HCT116 (cell line): ENCODE results near the gene CDX1. TPM values are rescaled to one million over a fixed set of nuclear protein-coding genes. Genes with fewer than 3 reads are reported as not detected.

Experiments
- ATAC-seq: fragments of 200-7000 bp; cut with Tn5 transposase; 2 replicates; pipeline ENCODE4 v1.9.1; 2020; ENCODE audit warnings: mild to moderate bottlenecking, moderate library complexity
- BruUV-seq: library from RNA; stranded (reverse); fragments of 400-500 nt; replicated peaks from 2 replicates; lab custom pipeline; 2021; lab: Mats Ljungman, UMichigan
- CTCF ChIA-PET: fragments of 300-600 bp; sonication (Branson Sonifier 250); formaldehyde crosslinking; loops from one replicate; lab custom pipeline; 2021; ENCODE audit warnings: antibody characterized with exemption; lab: Charles Lee
- POLR2A ChIA-PET: fragments of 300-600, 350-600 bp; sonication (Branson Sonifier 250); formaldehyde crosslinking; loops from one replicate; lab custom pipeline; 2021; ENCODE audit warnings: antibody characterized with exemption; lab: Charles Lee
- RAD21 ChIA-PET, 2 experiments: fragments of 300-600 bp; sonication (Branson Sonifier 250); formaldehyde crosslinking; loops; one replicate each; lab custom pipeline; 2023; ENCODE audit warnings: low total read pairs in 2 of 2; ENCODE audit not compliant: uncharacterized antibody in 2 of 2, unreplicated experiment in 2 of 2, low non-redundant PET in 1 of 2; lab: Charles Lee
- DNase-seq: peaks from one replicate; pipeline ENCODE4 v3.0.0-alpha.2; 2010; ENCODE audit warnings: low read depth, low spot score
- H2AFZ ChIP-seq: fragments of 200-600 bp; shearing (Covaris generic), sonication (generic); 2 replicates; pipeline ENCODE4 v1.6.1; 2017; ENCODE audit warnings: low read depth, mixed run types, mixed read lengths, antibody characterized with exemption, low read length; ENCODE audit not compliant: poor library complexity, severe bottlenecking
- H3K27ac ChIP-seq: 2 replicates; pipeline ENCODE4 v1.5.1; 2012; ENCODE audit warnings: low read depth, low read length
- H3K27me3 ChIP-seq: fragments of 200-600 bp; sonication (generic); 2 replicates; pipeline ENCODE4 v1.6.1; 2016; ENCODE audit warnings: mixed run types, low read length, mixed read lengths; ENCODE audit not compliant: insufficient read depth
- H3K36me3 ChIP-seq, 2 experiments: fragments of 200-500 bp in 1 of 2; fragments of 200-600 bp in 1 of 2; sonication (Bioruptor generic) in 1 of 2; sonication (generic) in 1 of 2; 2 replicates each; pipeline versions ENCODE4 v1.5.1 to v1.6.1; 2014 to 2016; ENCODE audit warnings: low read length in 2 of 2, inconsistent platforms in 1 of 2, mixed read lengths in 1 of 2, mixed run types in 1 of 2; ENCODE audit not compliant: insufficient read depth in 2 of 2, control insufficient read depth in 1 of 2
- H3K4me1 ChIP-seq, 2 experiments: fragments of 200-600 bp in 1 of 2; sonication (generic) in 1 of 2; 2 replicates each; pipeline versions ENCODE4 v1.5.1 to v1.6.1; 2012 to 2017; ENCODE audit warnings: low read length in 2 of 2, inconsistent platforms in 1 of 2, mild to moderate bottlenecking in 1 of 2, mixed read lengths in 1 of 2, mixed run types in 1 of 2, moderate library complexity in 1 of 2; ENCODE audit not compliant: insufficient read depth in 2 of 2, control insufficient read depth in 1 of 2
- H3K4me2 ChIP-seq: fragments of 200-600 bp; sonication (generic); 2 replicates; pipeline ENCODE4 v1.6.1; 2017; ENCODE audit warnings: mixed run types, low read length, mixed read lengths
- H3K4me3 ChIP-seq, 2 experiments: fragments of 200-600 bp in 1 of 2; sonication (generic) in 1 of 2; replicated peaks in 1 of 2; 2 replicates each; pipeline ENCODE4 v1.5.1; 2011 to 2016; ENCODE audit warnings: low read length in 2 of 2, control low read depth in 1 of 2, low read depth in 1 of 2, mild to moderate bottlenecking in 1 of 2, mixed read lengths in 1 of 2, mixed run types in 1 of 2
- H3K79me2 ChIP-seq: fragments of 200-600 bp; sonication (generic); 2 replicates; pipeline ENCODE4 v1.6.1; 2017; ENCODE audit warnings: mild to moderate bottlenecking, mixed run types, low read length, moderate library complexity, mixed read lengths; ENCODE audit not compliant: insufficient read depth
- H3K9ac ChIP-seq: fragments of 200-600 bp; sonication (generic); 2 replicates; pipeline ENCODE4 v1.6.1; 2016; ENCODE audit warnings: low read length, mixed read lengths
- H3K9me2 ChIP-seq: fragments of 200-600 bp; sonication (generic), shearing (Covaris generic); 2 replicates; pipeline ENCODE4 v1.6.1; 2017; ENCODE audit warnings: mixed run types, mild to moderate bottlenecking, moderate library complexity; ENCODE audit not compliant: insufficient read depth
- H3K9me3 ChIP-seq, 2 experiments: fragments of 200-500 bp in 1 of 2; fragments of 200-600 bp in 1 of 2; sonication (Bioruptor generic) in 1 of 2; sonication (generic) in 1 of 2; 2 replicates each; pipeline ENCODE4 v1.6.1; 2014 to 2017; ENCODE audit warnings: low read length in 2 of 2, mixed read lengths in 2 of 2, inconsistent platforms in 1 of 2, low read depth in 1 of 2, mild to moderate bottlenecking in 1 of 2, mixed run types in 1 of 2, moderate library complexity in 1 of 2; ENCODE audit not compliant: control insufficient read depth in 1 of 2, insufficient read depth in 1 of 2
- H4K20me1 ChIP-seq: fragments of 200-600 bp; sonication (generic), shearing (Covaris generic); 2 replicates; pipeline ENCODE4 v1.6.1; 2017; ENCODE audit warnings: mixed run types, mild to moderate bottlenecking, moderate library complexity; ENCODE audit not compliant: insufficient read depth
- CBX3 ChIP-seq: IDR thresholded peaks from 2 replicates; pipeline ENCODE4 v1.6.1; 2012; ENCODE audit warnings: low read depth
- CEBPB ChIP-seq: IDR thresholded peaks from 2 replicates; pipeline ENCODE4 v1.6.1; 2012; ENCODE audit warnings: low read depth
- EGR1 ChIP-seq: IDR thresholded peaks from 2 replicates; pipeline ENCODE4 v1.6.1; 2012; ENCODE audit warnings: low read depth
- EZH2 ChIP-seq: fragments of 200-600 bp; sonication (generic); IDR thresholded peaks from 2 replicates; pipeline ENCODE4 v1.6.1; 2017; ENCODE audit warnings: antibody characterized with exemption, mixed run types
- EZH2phosphoT487 ChIP-seq: fragments of 200-600 bp; IDR thresholded peaks from 2 replicates; pipeline ENCODE4 v1.6.1; 2018; ENCODE audit warnings: antibody characterized with exemption, borderline replicate concordance
- FOSL1 ChIP-seq: IDR thresholded peaks from 2 replicates; pipeline ENCODE4 v1.6.1; 2012; ENCODE audit warnings: low read depth
- JUND ChIP-seq: IDR thresholded peaks from 2 replicates; pipeline ENCODE4 v1.6.1; 2012
- RAD21 ChIP-seq: IDR thresholded peaks from 2 replicates; pipeline ENCODE4 v1.6.1; 2012; ENCODE audit warnings: low read depth, mild to moderate bottlenecking
- SRF ChIP-seq: IDR thresholded peaks from 2 replicates; pipeline ENCODE4 v1.6.1; 2012; ENCODE audit warnings: low read depth
- TCF7L2 ChIP-seq: IDR thresholded peaks from 2 replicates; pipeline ENCODE4 v1.7.0; 2011; ENCODE audit warnings: borderline replicate concordance, inconsistent platforms; ENCODE audit not compliant: insufficient read depth, insufficient read length; ENCODE audit errors: extremely low read depth
- YY1 ChIP-seq: IDR thresholded peaks from 2 replicates; pipeline ENCODE4 v1.6.1; 2011; ENCODE audit warnings: low read length, low read depth, moderate library complexity, mild to moderate bottlenecking; ENCODE audit not compliant: insufficient replicate concordance; ENCODE audit errors: extremely low read depth
- ZFX ChIP-seq: fragments of 450-650 bp; IDR thresholded peaks from 2 replicates; pipeline ENCODE4 v1.6.1; 2017
- ZNF274 ChIP-seq: fragments of 200-500 bp; sonication (Bioruptor generic); IDR thresholded peaks from 2 replicates; pipeline ENCODE4 v1.6.1; 2014; ENCODE audit warnings: mild to moderate bottlenecking, low read depth, low read length, inconsistent platforms
- intact Hi-C: fragments of 100-400 bp; cut with micrococcal nuclease; formaldehyde crosslinking; loops from 2 replicates; pipeline ENCODE4 v1.10.0; 2022
- total RNA-seq: library from RNA; stranded (reverse); gene quantifications from one replicate; pipeline ENCODE4 v1.2.1, GENCODE V29; 2021; ENCODE audit not compliant: unreplicated experiment
- TF ChIP-seq, protein P1 (sequence below): IDR thresholded peaks from 2 replicates; pipeline ENCODE4 v1.6.1; 2012; ENCODE audit warnings: low read depth
- TF ChIP-seq, protein P2 (sequence below), 3 experiments: fragments of 200-600 bp in 1 of 3; sonication (generic) in 1 of 3; IDR thresholded peaks in 2 of 3; conservative IDR thresholded peaks in 1 of 3; 2 replicates each; pipeline ENCODE4 v1.5.1; 2012 to 2017; ENCODE audit warnings: low read depth in 2 of 3, low read length in 2 of 3, antibody characterized with exemption in 1 of 3, borderline replicate concordance in 1 of 3, control low read depth in 1 of 3, mild to moderate bottlenecking in 1 of 3, mixed read lengths in 1 of 3, mixed run types in 1 of 3, moderate library complexity in 1 of 3; ENCODE audit not compliant: insufficient read depth in 1 of 3

The CDX1 gene
- total RNA-seq, 1 experiment from 2014 or later: not detected

DNA sequence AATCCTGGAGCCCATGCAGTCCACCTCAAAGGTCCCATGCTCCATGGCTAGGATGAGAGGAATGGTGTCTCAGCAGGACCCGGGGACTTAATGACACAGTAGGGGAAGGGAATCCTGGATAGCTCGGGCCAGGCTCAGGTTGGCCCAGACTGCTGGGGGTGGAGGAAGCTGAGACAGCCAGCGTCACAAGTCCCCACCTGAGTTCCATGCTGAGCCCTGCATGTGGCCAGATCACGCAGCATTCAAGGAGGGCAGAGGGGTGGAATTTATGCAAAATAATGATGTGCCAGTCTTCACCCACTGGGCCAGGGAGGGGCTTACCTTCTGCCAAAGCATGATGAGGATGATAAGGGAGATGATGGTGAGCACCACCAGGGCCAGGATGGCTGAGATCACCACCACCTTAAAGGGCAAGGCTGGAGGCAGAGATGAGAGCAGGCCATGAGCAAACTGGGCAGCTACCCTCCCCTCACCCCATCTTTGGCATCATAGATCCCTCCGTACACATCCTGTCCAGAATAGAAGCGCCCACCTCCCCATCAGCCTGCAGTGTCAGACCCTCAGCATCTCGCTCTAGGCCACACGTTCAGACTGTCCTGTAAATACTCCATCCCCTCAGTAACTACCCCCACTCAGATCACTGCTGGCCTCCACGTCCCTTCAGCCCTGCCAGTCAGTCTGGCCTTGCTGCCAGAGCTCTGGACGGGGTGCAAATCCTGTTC is 40.2 kb upstream of the CDX1 start:
- peaks cover 4 to 19% of the 10 kb centered on the region in 2 experiments; a peak in 3 of 4 replicates for H3K4me1 ChIP-seq
- no TSS peak for BruUV-seq
- H3K9me3 ChIP-seq: no peaks in the 10 kb centered on the region
- no peak overlapping the region for H3K9ac ChIP-seq
- POLR2A ChIA-PET: no interaction called here
- H3K36me3 ChIP-seq: no peaks in the 10 kb centered on the region
- H3K4me3 ChIP-seq: no peak overlapping the region
- CTCF ChIA-PET: no interaction called here
- H3K9me2 ChIP-seq: no peaks in the 10 kb centered on the region
- no peaks in the 10 kb centered on the region for H4K20me1 ChIP-seq
- H3K27me3 ChIP-seq: no peaks in the 10 kb centered on the region
- no peak for ATAC-seq
- no peak for TF ChIP-seq SRF
- no peak for TF ChIP-seq ZNF274
- TF ChIP-seq EZH2phosphoT487: no peak
- TF ChIP-seq, protein P1, sequence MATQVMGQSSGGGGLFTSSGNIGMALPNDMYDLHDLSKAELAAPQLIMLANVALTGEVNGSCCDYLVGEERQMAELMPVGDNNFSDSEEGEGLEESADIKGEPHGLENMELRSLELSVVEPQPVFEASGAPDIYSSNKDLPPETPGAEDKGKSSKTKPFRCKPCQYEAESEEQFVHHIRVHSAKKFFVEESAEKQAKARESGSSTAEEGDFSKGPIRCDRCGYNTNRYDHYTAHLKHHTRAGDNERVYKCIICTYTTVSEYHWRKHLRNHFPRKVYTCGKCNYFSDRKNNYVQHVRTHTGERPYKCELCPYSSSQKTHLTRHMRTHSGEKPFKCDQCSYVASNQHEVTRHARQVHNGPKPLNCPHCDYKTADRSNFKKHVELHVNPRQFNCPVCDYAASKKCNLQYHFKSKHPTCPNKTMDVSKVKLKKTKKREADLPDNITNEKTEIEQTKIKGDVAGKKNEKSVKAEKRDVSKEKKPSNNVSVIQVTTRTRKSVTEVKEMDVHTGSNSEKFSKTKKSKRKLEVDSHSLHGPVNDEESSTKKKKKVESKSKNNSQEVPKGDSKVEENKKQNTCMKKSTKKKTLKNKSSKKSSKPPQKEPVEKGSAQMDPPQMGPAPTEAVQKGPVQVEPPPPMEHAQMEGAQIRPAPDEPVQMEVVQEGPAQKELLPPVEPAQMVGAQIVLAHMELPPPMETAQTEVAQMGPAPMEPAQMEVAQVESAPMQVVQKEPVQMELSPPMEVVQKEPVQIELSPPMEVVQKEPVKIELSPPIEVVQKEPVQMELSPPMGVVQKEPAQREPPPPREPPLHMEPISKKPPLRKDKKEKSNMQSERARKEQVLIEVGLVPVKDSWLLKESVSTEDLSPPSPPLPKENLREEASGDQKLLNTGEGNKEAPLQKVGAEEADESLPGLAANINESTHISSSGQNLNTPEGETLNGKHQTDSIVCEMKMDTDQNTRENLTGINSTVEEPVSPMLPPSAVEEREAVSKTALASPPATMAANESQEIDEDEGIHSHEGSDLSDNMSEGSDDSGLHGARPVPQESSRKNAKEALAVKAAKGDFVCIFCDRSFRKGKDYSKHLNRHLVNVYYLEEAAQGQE: no peak
- no peak for TF ChIP-seq EZH2
- TF ChIP-seq, protein P2, sequence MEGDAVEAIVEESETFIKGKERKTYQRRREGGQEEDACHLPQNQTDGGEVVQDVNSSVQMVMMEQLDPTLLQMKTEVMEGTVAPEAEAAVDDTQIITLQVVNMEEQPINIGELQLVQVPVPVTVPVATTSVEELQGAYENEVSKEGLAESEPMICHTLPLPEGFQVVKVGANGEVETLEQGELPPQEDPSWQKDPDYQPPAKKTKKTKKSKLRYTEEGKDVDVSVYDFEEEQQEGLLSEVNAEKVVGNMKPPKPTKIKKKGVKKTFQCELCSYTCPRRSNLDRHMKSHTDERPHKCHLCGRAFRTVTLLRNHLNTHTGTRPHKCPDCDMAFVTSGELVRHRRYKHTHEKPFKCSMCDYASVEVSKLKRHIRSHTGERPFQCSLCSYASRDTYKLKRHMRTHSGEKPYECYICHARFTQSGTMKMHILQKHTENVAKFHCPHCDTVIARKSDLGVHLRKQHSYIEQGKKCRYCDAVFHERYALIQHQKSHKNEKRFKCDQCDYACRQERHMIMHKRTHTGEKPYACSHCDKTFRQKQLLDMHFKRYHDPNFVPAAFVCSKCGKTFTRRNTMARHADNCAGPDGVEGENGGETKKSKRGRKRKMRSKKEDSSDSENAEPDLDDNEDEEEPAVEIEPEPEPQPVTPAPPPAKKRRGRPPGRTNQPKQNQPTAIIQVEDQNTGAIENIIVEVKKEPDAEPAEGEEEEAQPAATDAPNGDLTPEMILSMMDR (IDR thresholded peaks at IDR 0.05 in 2 of 3, conservative IDR thresholded peaks at IDR 0.05 in 1 of 3; ENCODE audit: borderline replicate concordance in 1 of 3, insufficient read depth in 1 of 3, low read depth in 2 of 3, low read length in 2 of 3): no peak
- no peak for TF ChIP-seq YY1
- TF ChIP-seq CBX3: no peak
- no peak for TF ChIP-seq EGR1
- no peak for TF ChIP-seq ZFX
- no peak for TF ChIP-seq FOSL1
- no peak for TF ChIP-seq JUND
- no peak for TF ChIP-seq RAD21
- no peak for TF ChIP-seq TCF7L2
- no peak for TF ChIP-seq CEBPB
- H3K79me2 ChIP-seq: no peaks in the 10 kb centered on the region
- H2AFZ ChIP-seq: no peak overlapping the region
- RAD21 ChIA-PET: no interaction called here
- H3K4me2 ChIP-seq: no peak overlapping the region
- no peak overlapping the region for H3K27ac ChIP-seq
- no peak for DNase-seq
- intact Hi-C loops: no loop called here
